MM.1S (cell line): ENCODE data around the gene TELO2.

Source experiments
- DNase-seq: peaks from one replicate; pipeline ENCODE4 v3.0.0-alpha.2; 2015
- H2AFZ ChIP-seq: fragments of 300-600 bp; sonication (generic); 2 replicates; pipeline ENCODE4 v1.6.0; 2016; ENCODE audit warnings: antibody characterized with exemption, low read length
- H3F3A ChIP-seq: fragments of 300-600 bp; sonication (generic); 2 replicates; pipeline ENCODE4 v1.6.1; 2016; ENCODE audit warnings: mild to moderate bottlenecking, antibody characterized with exemption, low read length, moderate library complexity, mixed read lengths; ENCODE audit not compliant: insufficient read depth
- H3K27ac ChIP-seq: fragments of 300-600 bp; sonication (generic); 2 replicates; pipeline ENCODE4 v1.5.1; 2016; ENCODE audit warnings: mild to moderate bottlenecking, low read length
- H3K27me3 ChIP-seq: fragments of 300-600 bp; sonication (generic); replicated peaks from 2 replicates; pipeline ENCODE4 v1.6.0; 2016; ENCODE audit warnings: low read length; ENCODE audit not compliant: insufficient read depth
- H3K36me3 ChIP-seq: fragments of 300-600 bp; sonication (generic); replicated peaks from 2 replicates; pipeline ENCODE4 v1.6.1; 2016; ENCODE audit warnings: mild to moderate bottlenecking, low read length, mixed read lengths; ENCODE audit not compliant: insufficient read depth
- H3K4me1 ChIP-seq: fragments of 300-600 bp; sonication (generic); 2 replicates; pipeline ENCODE4 v1.6.1; 2016; ENCODE audit warnings: low read length, mixed read lengths
- H3K4me2 ChIP-seq: fragments of 300-600 bp; sonication (generic); 2 replicates; pipeline ENCODE4 v1.6.0; 2016; ENCODE audit warnings: low read depth, low read length
- H3K4me3 ChIP-seq: fragments of 300-600 bp; sonication (generic); 2 replicates; pipeline ENCODE4 v1.5.1; 2016; ENCODE audit warnings: low read length, mixed read lengths
- H3K79me2 ChIP-seq: fragments of 300-600 bp; sonication (generic); 2 replicates; pipeline ENCODE4 v1.6.1; 2016; ENCODE audit warnings: mixed run types, low read length, mixed read lengths
- H3K9ac ChIP-seq: fragments of 300-600 bp; sonication (generic); 2 replicates; pipeline ENCODE4 v1.6.1; 2016; ENCODE audit warnings: low read length, mixed read lengths
- H3K9me2 ChIP-seq: fragments of 300-600 bp; sonication (generic); replicated peaks from 2 replicates; pipeline ENCODE4 v1.6.1; 2016; ENCODE audit warnings: mild to moderate bottlenecking, low read length, mixed read lengths; ENCODE audit not compliant: insufficient read depth
- H3K9me3 ChIP-seq: fragments of 300-600 bp; sonication (generic); replicated peaks from 2 replicates; pipeline ENCODE4 v1.6.1; 2016; ENCODE audit warnings: mild to moderate bottlenecking, low read length, mixed read lengths; ENCODE audit not compliant: insufficient read depth
- H4K20me1 ChIP-seq: fragments of 300-600 bp; sonication (generic); 2 replicates; pipeline ENCODE4 v1.6.1; 2016; ENCODE audit warnings: mild to moderate bottlenecking, low read length, moderate library complexity, mixed read lengths; ENCODE audit not compliant: insufficient read depth
- CTCF ChIP-seq: fragments of 300-600 bp; sonication (generic); IDR thresholded peaks from 2 replicates; pipeline ENCODE4 v1.5.1; 2016; ENCODE audit warnings: antibody characterized with exemption, low read length, mixed read lengths
- EZH2 ChIP-seq: fragments of 300-600 bp; sonication (generic); optimal IDR thresholded peaks from 2 replicates; pipeline ENCODE3; 2017; ENCODE audit warnings: low read depth, mild to moderate bottlenecking, antibody characterized with exemption, low read length, mixed read lengths
- EZH2phosphoT487 ChIP-seq: fragments of 300-600 bp; sonication (generic); IDR thresholded peaks from 2 replicates; pipeline ENCODE4 v1.6.1; 2018; ENCODE audit warnings: antibody characterized with exemption, low read length

The TELO2 gene

GRCh38 chr16:1495211-1495888 lies 2.2 kb downstream of the TELO2 start:
- Histone ChIP-seq H3K9me2 (no peaks in the 10 kb centered on the region), H3K27ac (no peak overlapping the region), H4K20me1 (no peaks in the 10 kb centered on the region), H3K4me1 (peaks cover 5% of the 10 kb centered on the region; the same call in 1 of the 2 replicates), H3K4me3 (no peak overlapping the region), H3F3A (no peaks in the 10 kb centered on the region), H3K9ac (no peak overlapping the region), H3K36me3 (no peaks in the 10 kb centered on the region), H2AFZ (no peak overlapping the region), H3K79me2 (peaks cover 17% of the 10 kb centered on the region), H3K4me2 (no peak overlapping the region), H3K27me3 (peaks cover 7% of the 10 kb centered on the region), H3K9me3 (no peaks in the 10 kb centered on the region)
- TF ChIP-seq EZH2 (no peak), EZH2phosphoT487 (no peak), CTCF (no peak)
- no peak for DNase-seq

GRCh38 chr16:1495889-1496262 lies 2.7 kb downstream of the TELO2 start:
- Histone ChIP-seq H3F3A (no peaks in the 10 kb centered on the region), H3K9ac (no peak overlapping the region), H3K4me1 (peaks cover 5% of the 10 kb centered on the region; the same call in 1 of the 2 replicates), H3K9me2 (no peaks in the 10 kb centered on the region), H2AFZ (no peak overlapping the region), H3K4me2 (no peak overlapping the region), H3K4me3 (no peak overlapping the region), H3K36me3 (no peaks in the 10 kb centered on the region), H3K9me3 (no peaks in the 10 kb centered on the region), H4K20me1 (no peaks in the 10 kb centered on the region), H3K79me2 (peaks cover 17% of the 10 kb centered on the region), H3K27me3 (peaks cover 1% of the 10 kb centered on the region; the same call in 1 of the 2 replicates), H3K27ac (no peak overlapping the region)
- DNase-seq, result no peak
- TF ChIP-seq EZH2 (no peak), EZH2phosphoT487 (no peak), CTCF (no peak)

GRCh38 chr16:1496464-1496863 lies 3.3 kb downstream of the TELO2 start:
- H3K4me2 ChIP-seq, result no peak overlapping the region
- no peak for TF ChIP-seq CTCF
- TF ChIP-seq EZH2, result no peak
- no peak for TF ChIP-seq EZH2phosphoT487
- H3K79me2 ChIP-seq, result peaks cover 17% of the 10 kb centered on the region
- no peaks in the 10 kb centered on the region for H3F3A ChIP-seq
- H3K27ac ChIP-seq, result no peak overlapping the region
- H3K27me3 ChIP-seq, result no peaks in the 10 kb centered on the region
- H4K20me1 ChIP-seq, result no peaks in the 10 kb centered on the region
- no peaks in the 10 kb centered on the region for H3K9me3 ChIP-seq
- DNase-seq, result no peak
- H3K36me3 ChIP-seq, result no peaks in the 10 kb centered on the region
- peaks cover 5% of the 10 kb centered on the region; the same call in 1 of the 2 replicates for H3K4me1 ChIP-seq
- H3K9me2 ChIP-seq, result no peaks in the 10 kb centered on the region
- no peak overlapping the region for H2AFZ ChIP-seq
- H3K9ac ChIP-seq, result no peak overlapping the region
- H3K4me3 ChIP-seq, result no peak overlapping the region
